Parathyroid adenoma (tissue), 2 donors: Measurements from ENCODE around the gene NAT14.

Experiments used
- H2AFZ ChIP-seq: fragments of 300-600 bp; sonication (generic); one replicate; pipeline ENCODE4 v1.7.0; 2017; ENCODE audit warnings: antibody characterized with exemption, mild to moderate bottlenecking
- H3K27ac ChIP-seq: fragments of 300-600 bp; sonication (generic); one replicate; pipeline ENCODE4 v1.7.0; 2017
- H3K27me3 ChIP-seq: fragments of 300-600 bp; sonication (generic); one replicate; pipeline ENCODE4 v1.7.0; 2017; ENCODE audit warnings: low read length; ENCODE audit not compliant: control insufficient read depth, insufficient read depth
- H3K36me3 ChIP-seq: fragments of 300-600 bp; sonication (generic); one replicate; pipeline ENCODE4 v1.7.0; 2017; ENCODE audit warnings: low read length; ENCODE audit not compliant: control insufficient read depth, insufficient read depth
- H3K4me1 ChIP-seq: fragments of 300-600 bp; sonication (generic); one replicate; pipeline ENCODE4 v1.7.0; 2017; ENCODE audit warnings: control low read depth
- H3K4me2 ChIP-seq: fragments of 300-600 bp; sonication (generic); one replicate; pipeline ENCODE4 v1.7.0; 2017; ENCODE audit warnings: low read length
- H3K4me3 ChIP-seq: fragments of 300-600 bp; sonication (generic); one replicate; pipeline ENCODE4 v1.7.0; 2017; ENCODE audit warnings: low read depth, low read length
- H3K79me2 ChIP-seq: fragments of 300-600 bp; sonication (generic); one replicate; pipeline ENCODE4 v1.7.0; 2017; ENCODE audit warnings: control low read depth
- H3K9ac ChIP-seq: fragments of 300-600 bp; sonication (generic); one replicate; pipeline ENCODE4 v1.7.0; 2017; ENCODE audit warnings: mild to moderate bottlenecking
- H3K9me3 ChIP-seq: fragments of 300-600 bp; sonication (generic); one replicate; pipeline ENCODE4 v1.7.0; 2017; ENCODE audit warnings: low read length; ENCODE audit not compliant: control insufficient read depth
- CTCF ChIP-seq: fragments of 300-600 bp; sonication (generic); IDR thresholded peaks from one replicate; pipeline ENCODE4 v1.7.0; 2017; ENCODE audit warnings: antibody characterized with exemption, mild to moderate bottlenecking
- donor health status: primary hyperparathyroidism.

NAT14 gene

GRCh38 chr19:55466241-55466614 lies 18.8 kb upstream of the NAT14 start:
- Histone ChIP-seq H3K4me2 (no peak overlapping the region), H2AFZ (no peak overlapping the region), H3K27ac (no peak overlapping the region), H3K27me3 (no peaks in the 10 kb centered on the region), H3K36me3 (no peaks in the 10 kb centered on the region), H3K79me2 (no peaks in the 10 kb centered on the region), H3K9me3 (no peaks in the 10 kb centered on the region), H3K9ac (no peak overlapping the region), H3K4me3 (no peak overlapping the region), H3K4me1 (peaks cover 6% of the 10 kb centered on the region)
- no peak for TF ChIP-seq CTCF

GRCh38 chr19:55467236-55468053 lies 17.5 kb upstream of the NAT14 start:
- H3K36me3 ChIP-seq: no peaks in the 10 kb centered on the region
- H2AFZ ChIP-seq: peak overlapping the region; percentile 27
- H3K4me3 ChIP-seq: no peak overlapping the region
- no peak overlapping the region for H3K27ac ChIP-seq
- H3K4me1 ChIP-seq: peaks cover 6% of the 10 kb centered on the region
- H3K4me2 ChIP-seq: no peak overlapping the region
- TF ChIP-seq CTCF: peak; percentile 99
- H3K79me2 ChIP-seq: no peaks in the 10 kb centered on the region
- H3K9ac ChIP-seq: no peak overlapping the region
- no peaks in the 10 kb centered on the region for H3K9me3 ChIP-seq
- H3K27me3 ChIP-seq: no peaks in the 10 kb centered on the region

- H3K27ac ChIP-seq: no peak overlapping the region
- H3K4me3 ChIP-seq: no peak overlapping the region
- peaks cover 6% of the 10 kb centered on the region for H3K4me1 ChIP-seq
- peak overlapping the region; percentile 27 for H2AFZ ChIP-seq
- H3K27me3 ChIP-seq: no peaks in the 10 kb centered on the region
- TF ChIP-seq CTCF: no peak
- H3K79me2 ChIP-seq: no peaks in the 10 kb centered on the region
- no peaks in the 10 kb centered on the region for H3K9me3 ChIP-seq
- no peak overlapping the region for H3K9ac ChIP-seq
- H3K4me2 ChIP-seq: no peak overlapping the region
- H3K36me3 ChIP-seq: no peaks in the 10 kb centered on the region
Measured at GRCh38 chr19:55468054-55468393, 17.0 kb upstream of the NAT14 start.

GRCh38 chr19:55471266-55471665 lies 13.7 kb upstream of the NAT14 start:
- Histone ChIP-seq H3K4me2 (no peak overlapping the region), H3K4me1 (peaks cover 18% of the 10 kb centered on the region), H3K27ac (no peak overlapping the region), H2AFZ (no peak overlapping the region), H3K4me3 (no peak overlapping the region), H3K27me3 (no peaks in the 10 kb centered on the region), H3K9me3 (no peaks in the 10 kb centered on the region), H3K36me3 (no peaks in the 10 kb centered on the region), H3K9ac (no peak overlapping the region), H3K79me2 (no peaks in the 10 kb centered on the region)
- no peak for TF ChIP-seq CTCF

GRCh38 chr19:55472463-55472862 lies 12.5 kb upstream of the NAT14 start:
- H3K9ac ChIP-seq: no peak overlapping the region
- no peak overlapping the region for H3K27ac ChIP-seq
- no peak for TF ChIP-seq CTCF
- H3K27me3 ChIP-seq: no peaks in the 10 kb centered on the region
- no peak overlapping the region for H2AFZ ChIP-seq
- H3K36me3 ChIP-seq: no peaks in the 10 kb centered on the region
- H3K4me1 ChIP-seq: peaks cover 18% of the 10 kb centered on the region
- H3K4me3 ChIP-seq: no peak overlapping the region
- peaks cover 6% of the 10 kb centered on the region for H3K79me2 ChIP-seq
- no peak overlapping the region for H3K4me2 ChIP-seq
- no peaks in the 10 kb centered on the region for H3K9me3 ChIP-seq
